Neural progenitor cell (in vitro differentiated cells): Measurements from ENCODE around the gene TPI1.

Experiments used
- CTCF ChIP-seq: fragments of 200-600 bp; sonication (generic); IDR thresholded peaks from 2 replicates; pipeline ENCODE4 v1.5.1; 2017; ENCODE audit warnings: antibody characterized with exemption, mild to moderate bottlenecking
- EZH2 ChIP-seq: fragments of 200-600 bp; sonication (generic); IDR thresholded peaks from 2 replicates; pipeline ENCODE4 v1.6.1; 2017; ENCODE audit warnings: antibody characterized with exemption, mild to moderate bottlenecking, moderate library complexity
- EZH2phosphoT487 ChIP-seq: fragments of 200-600 bp; sonication (generic); IDR thresholded peaks from 2 replicates; pipeline ENCODE4 v1.6.1; 2017; ENCODE audit warnings: antibody characterized with exemption

- TF ChIP-seq CTCF, result no peak
- no peak for TF ChIP-seq EZH2
- no peak for TF ChIP-seq EZH2phosphoT487
Measured at GRCh38 chr12:6846316-6846869, 20.9 kb upstream of the TPI1 start.
